Measurements from ENCODE around the gene IL5.
A peak's percentile ranks its signal among the peaks of the same experiment; 100 is the strongest.
"Not testable (repeated sequence)": the region's sequence is repeated elsewhere in the genome, so short reads cannot be mapped to it uniquely, and the experiment has no call there.

The IL5 gene

GRCh38 chr5:132528866-132529634, 14.3 kb downstream of the IL5 start:
- peak; percentile 72 for DNase-seq

DNA sequence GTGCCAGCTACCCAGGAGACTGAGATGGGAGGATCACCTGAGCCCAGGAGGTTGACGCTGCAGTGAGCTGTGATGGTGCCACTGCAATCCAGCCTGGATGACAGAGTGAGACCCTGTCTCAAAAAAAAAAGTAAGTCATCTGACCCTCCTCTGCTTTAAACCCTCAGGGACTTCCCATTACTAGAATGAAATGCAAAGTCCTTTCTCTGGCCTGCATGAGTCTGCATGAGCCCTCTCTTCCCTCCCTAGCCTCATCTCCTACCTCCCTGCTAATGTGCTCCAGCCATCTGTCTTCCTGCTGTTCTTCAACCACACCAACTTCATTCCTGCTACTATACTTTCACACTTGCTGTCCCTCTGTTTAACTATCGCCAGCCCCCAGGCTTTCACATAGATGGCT, 15.3 kb downstream of the IL5 start:
- no peak for DNase-seq

DNA sequence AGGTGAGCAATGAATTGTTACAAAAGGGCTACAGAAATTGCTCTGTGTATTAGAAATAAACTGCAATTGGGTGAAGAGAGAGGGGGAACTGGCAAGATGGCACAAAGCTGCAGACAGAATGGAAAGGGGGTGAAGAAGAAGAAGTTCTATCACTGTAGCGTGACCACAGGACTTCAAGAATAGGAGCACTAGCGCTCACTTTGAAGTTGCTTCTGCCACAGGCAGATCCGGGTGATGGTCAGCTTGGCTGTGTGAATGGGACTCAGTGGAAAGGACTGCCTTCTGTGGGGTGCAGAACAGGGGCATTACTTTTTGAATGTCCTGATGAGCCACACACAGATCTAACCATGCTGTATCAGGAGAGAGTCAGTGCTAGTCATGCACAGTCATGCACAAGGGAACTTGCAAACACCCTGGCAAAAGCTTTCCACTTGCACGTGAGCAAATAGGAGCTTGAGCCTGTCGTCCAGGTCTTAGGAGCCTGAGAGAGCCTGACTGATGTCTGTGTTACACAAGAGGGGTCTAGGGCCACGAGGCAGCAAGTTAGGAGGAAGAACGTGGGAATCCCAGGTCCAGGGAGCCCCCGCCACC, 16.3 kb downstream of the IL5 start:
- DNase-seq: peak; percentile 39

DNA sequence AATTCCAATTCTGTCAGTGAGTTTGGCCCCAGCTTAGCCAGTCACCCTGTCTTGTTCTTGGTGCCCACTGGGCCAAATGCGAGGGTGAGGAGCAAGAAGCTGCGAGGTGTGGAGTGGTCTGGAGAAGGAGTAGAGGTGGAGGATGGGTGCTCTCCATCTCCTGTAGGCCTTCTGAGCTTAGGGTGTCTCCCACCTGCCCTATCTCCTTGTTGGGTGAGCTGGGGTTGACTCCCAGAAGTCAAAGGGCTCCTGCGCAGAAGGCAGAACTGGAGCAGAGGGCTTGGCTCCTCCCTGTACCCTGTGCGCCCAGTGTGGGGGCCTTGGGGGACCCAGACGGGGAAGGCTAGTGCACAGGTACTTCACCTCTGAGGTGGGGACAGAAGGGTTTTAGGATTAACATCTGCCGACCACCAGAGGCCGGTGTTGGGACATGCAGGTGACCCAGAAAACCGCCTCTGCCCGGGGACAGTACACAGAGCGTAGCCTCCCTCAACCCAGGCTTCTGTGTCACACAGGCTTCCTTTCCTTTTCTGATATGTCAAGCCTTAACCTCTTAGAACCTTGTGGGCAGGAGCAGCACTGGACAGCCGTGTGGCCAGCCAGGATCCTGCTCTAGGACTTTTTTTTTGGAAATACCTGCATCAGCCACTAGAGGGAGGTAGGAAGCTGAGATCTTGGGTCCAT, 16.9 kb downstream of the IL5 start:
- DNase-seq: peak; percentile 86

DNA sequence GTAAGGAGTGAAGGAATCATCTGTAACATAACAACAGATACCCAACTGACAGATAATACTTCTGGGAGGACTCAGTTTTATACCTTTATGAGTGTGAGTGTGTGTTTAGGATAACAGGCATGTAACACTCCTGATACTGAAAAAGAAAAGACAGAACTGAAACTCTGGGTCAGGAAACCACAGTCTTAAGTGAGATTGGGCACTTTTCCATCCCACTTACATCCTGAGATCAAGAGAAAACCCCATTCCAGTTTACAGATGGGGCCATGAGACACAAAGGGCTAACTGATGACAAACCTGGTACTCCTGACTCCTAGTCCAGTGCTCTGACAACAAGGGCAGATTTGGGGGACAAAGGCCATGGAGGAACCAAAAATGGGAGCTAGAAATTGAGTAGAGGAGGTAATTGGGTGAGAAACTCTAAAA, 18.0 kb downstream of the IL5 start:
- DNase-seq: no peak

DNA sequence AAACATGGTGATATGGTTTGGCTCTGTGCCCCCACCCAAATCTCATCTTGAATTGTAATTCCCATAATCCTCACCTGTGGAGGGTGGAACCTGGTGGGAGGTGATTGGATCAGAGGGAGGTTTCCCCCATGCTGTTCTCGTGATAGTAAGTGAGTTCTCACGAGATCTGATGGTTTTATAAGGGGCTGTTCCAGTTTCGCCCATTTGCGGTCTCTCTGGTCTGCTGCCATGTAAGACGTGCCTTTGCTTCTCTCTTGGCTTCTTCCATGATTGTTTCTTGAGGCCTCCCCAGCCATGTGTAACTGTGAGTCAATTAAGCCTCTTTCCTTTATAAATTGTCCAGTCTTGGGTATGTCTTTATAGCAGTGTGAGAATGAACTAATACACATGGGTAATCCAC, 18.4 kb downstream of the IL5 start:
- DNase-seq: not testable (repeated sequence)

DNA sequence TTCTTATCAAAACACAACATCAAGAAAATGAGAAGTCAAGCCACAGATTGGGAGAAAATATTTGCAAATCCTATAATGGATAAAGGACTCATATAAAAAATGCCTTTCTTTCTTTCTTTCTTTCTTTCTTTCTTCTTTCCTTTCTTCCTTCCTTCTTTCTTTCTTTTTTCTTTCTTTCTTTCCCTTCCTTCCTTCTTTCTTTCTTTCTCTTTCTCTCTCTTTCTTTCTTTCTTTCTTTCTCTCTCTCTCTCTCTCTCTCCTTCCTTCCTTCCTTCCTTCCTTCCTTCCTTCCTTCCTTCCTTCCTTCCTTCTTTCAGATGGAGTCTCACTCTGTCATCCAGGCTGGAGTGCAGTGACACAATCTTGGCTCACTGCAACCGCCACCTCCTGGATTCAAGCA, 21.3 kb downstream of the IL5 start:
- not testable (repeated sequence) for DNase-seq

GRCh38 chr5:132513618-132514336, 29.5 kb downstream of the IL5 start:
- DNase-seq: not testable (repeated sequence)

DNA sequence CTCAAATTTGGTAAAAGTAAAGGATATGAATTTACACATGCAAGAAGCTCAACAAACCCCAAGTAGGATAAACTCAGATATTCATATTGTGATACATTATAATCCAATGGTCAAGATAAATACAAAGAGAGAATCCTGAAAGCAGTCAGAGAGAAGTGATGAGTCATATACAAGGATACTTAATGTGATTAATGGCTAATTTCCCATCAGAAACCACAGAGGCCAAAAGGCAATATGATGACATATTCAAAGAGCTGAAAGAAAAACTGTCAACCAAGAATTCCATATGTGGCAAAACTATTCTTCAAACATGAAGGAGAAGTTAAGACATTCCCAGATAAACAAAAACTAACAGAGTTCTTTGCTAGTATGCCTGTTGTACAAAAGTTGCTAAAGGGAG, 33.2 kb downstream of the IL5 start:
- DNase-seq: no peak

- DNase-seq: peak; percentile 66
These were observed 37.1 kb downstream of the IL5 start for GRCh38 chr5:132506094-132506692.

DNA sequence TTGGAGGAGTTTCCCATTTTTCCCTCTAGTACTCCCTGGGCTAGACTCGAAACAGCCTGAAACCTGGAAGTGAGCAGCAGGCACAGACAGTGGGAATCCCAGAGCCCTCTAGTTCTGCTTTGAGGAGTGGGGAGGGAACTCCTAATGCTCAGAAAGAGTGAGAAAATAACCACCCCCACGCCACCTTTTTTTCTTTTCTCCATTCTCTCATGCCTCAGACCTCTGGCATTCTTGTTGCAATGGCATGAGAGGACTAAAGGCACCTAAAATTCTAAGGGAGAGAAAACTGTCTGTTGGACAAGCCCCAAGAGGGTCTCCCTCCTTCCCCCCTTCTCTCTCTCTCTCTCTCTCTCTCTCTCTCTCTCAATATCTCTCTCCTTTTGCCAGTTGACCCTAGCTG, 37.7 kb downstream of the IL5 start:
- DNase-seq: no peak

- no peak for DNase-seq
These were observed 38.6 kb downstream of the IL5 start for GRCh38 chr5:132504746-132505145.

DNA sequence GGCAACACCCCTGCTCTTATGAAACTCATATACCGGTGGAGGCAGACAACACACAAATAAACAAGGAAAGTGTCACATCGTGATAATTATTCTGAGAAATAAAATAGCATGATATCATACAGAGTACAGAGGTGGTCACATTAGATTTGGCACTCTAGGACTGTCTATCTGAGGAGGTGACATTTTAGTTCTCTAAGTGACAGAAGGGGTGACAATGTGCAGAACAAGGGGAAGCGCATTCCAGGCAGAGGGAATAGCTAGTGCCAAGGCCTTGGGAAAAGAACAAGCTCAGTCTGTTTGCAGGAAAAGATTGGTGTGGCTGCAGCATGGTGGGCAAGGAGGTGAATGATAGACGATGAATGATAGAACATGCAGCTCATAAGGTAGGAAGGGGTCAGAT, 40.1 kb downstream of the IL5 start:
- no peak for DNase-seq

GRCh38 chr5:132501961-132502931, 41.1 kb downstream of the IL5 start:
- no peak for DNase-seq

DNA sequence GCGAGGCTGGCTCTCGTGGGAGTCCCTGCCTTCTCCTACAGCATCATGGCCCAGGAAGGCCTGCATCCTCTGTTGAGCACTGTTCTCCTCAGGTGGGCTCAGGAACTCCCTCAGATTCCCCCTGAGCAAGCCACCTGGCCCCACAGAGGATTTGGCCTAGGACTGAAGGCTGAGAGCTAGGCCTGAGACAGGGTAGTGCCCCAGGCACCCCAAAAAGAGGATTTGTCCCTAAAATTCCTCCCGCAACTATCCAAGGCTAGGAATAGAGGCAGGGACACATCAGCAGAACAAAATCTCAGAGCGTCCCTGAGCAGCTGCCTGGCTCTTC, 41.7 kb downstream of the IL5 start:
- DNase-seq: no peak

GRCh38 chr5:132500931-132501628, 42.2 kb downstream of the IL5 start:
- DNase-seq: peak; percentile 86

GRCh38 chr5:132500244-132500930, 42.9 kb downstream of the IL5 start:
- DNase-seq: no peak

GRCh38 chr5:132499440-132500243, 43.7 kb downstream of the IL5 start:
- no peak for DNase-seq

GRCh38 chr5:132498686-132499271, 44.5 kb downstream of the IL5 start:
- DNase-seq: no peak
